HG03045 (cell line): ENCODE results near the gene AMH.
A peak's percentile ranks its signal among the peaks of the same experiment; 100 is the strongest.

ENCODE experiments used
- ATAC-seq: cut with Tn5 transposase; IDR thresholded peaks from one replicate; pipeline ENCODE4 v1.9.1; 2021; ENCODE audit warnings: mild to moderate bottlenecking, moderate library complexity; ENCODE audit not compliant: unreplicated experiment

AMH gene

GRCh38 chr19:2233601-2234280 lies 15.4 kb upstream of the AMH start:
- no peak for ATAC-seq

DNA sequence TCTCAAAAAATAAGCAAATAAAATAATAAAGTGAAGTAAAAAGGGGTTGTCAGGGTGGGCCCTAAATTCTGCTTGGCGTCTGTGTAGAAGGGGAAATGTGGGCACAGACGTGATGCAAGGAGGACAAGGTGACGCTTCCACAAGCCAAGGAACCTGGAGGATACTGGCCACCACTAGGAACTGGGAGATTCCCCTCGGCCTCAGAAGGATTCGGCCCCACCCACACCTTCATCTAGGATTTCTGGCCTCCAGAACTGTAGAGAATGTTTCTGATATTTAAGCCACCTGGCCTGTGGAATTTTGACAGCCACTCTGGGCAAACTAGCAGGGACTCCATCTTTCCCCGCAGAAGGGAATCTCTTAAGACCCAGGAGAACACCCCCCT lies 14.1 kb upstream of the AMH start:
- ATAC-seq, result no peak

GRCh38 chr19:2235381-2236063 lies 13.6 kb upstream of the AMH start:
- ATAC-seq, result peak; percentile 15

- ATAC-seq, result no peak
Measured at GRCh38 chr19:2236064-2236313, 13.1 kb upstream of the AMH start.

DNA sequence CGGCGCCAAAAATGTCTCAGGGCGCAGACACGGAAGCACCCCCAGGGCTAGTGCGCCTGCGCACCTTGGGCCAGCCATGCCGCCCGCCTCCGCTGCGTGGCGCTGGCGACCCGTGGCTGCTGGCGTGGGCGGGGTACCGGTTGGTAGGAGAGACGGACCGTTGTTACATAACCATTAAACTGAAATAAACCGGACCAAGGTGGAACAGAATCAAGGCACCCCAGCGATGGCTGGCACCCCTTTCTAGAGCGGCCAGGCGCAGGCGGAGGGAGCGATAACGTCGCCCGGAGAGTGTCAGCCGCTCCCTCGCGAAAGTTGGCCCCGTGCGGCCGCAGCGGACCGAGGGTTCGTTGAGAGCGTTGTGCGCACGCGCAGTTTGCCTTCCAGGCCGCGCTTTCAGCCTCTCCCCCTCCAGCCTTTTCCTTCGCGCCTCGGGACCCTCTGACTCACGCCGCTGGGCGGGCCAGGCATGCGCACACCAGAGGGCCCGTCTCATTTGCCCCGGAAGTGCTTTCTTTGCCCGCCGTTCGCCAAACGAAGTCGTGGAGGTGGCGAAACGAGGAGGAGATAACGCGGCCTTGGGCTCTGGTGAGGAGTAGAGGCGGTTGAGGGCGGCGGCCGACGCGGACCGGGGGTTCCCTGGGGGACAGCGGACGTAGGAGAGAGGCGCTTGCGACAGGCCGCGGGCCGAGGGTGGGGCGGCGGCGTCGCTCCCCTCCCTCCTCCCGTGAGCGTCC lies 12.6 kb upstream of the AMH start, which contains the start of the genes PLEKHJ1 and SF3A2:
Gene PLEKHJ1, minus strand, starts transcription at position 16 of the 737 bp plus-strand sequence. CDS start 81 bp downstream, outside the sequence.
Gene SF3A2, plus strand, starts transcription at position 511 of the 737 bp plus-strand sequence. CDS start 6,595 bp downstream, outside the sequence.
- peak; percentile 74 for ATAC-seq

DNA sequence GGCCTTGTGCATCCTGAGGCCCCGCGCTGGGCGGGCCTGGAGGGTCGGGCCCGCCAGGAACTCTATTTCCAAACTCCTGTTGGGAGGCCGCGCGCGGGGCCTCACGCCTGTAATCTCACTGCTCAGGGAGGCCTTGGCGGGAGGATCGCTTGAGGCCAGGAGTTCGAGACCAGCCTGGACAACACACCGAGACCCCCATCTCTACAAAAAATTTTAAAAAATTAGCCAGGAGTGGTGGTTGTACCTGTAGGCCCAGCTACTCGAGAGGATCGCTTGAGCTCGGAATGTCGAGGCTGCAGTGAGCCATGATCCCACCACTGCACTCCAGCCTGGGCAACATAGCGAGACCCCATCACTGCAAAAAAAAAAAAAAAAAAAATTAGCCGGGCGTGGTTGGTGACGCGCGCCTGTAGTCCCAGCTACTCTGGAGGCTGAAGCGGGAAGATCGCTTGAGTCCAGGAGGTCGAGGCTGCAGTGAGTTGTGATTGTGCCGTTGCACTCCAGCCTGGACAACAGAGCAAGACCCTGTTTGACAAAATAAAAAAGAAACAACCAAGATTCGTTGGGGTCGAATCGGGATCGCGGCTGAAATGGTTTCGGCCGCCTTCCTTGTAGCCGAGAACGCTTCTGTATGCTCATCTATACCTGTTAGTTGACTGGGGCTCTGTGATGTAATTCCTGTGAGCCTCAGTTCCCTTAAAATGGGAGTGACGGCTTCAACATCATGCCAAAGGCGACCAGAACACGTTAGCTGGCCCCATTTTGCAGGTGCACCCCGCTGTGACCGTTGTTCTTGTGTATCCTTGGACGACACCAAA lies 11.9 kb upstream of the AMH start:
- no peak for ATAC-seq

DNA sequence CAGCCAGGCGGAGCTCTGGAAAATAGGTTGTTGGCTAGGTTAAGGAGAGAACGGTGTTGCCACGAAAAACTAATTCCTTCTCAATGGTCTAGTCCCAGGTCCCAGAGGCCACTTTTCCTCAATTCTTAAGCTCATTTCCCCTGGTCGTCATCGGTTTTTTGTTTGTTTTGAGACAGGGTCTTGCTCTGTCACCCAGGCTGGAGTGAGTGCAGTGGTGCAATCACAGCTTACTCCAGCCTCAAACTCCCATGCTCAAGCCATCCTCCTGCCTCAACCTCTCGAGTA lies 11.3 kb upstream of the AMH start:
- ATAC-seq, result no peak

- no peak for ATAC-seq
Measured at GRCh38 chr19:2239173-2239572, 9.9 kb upstream of the AMH start.

GRCh38 chr19:2239771-2240770 lies 9.1 kb upstream of the AMH start:
- no peak for ATAC-seq

DNA sequence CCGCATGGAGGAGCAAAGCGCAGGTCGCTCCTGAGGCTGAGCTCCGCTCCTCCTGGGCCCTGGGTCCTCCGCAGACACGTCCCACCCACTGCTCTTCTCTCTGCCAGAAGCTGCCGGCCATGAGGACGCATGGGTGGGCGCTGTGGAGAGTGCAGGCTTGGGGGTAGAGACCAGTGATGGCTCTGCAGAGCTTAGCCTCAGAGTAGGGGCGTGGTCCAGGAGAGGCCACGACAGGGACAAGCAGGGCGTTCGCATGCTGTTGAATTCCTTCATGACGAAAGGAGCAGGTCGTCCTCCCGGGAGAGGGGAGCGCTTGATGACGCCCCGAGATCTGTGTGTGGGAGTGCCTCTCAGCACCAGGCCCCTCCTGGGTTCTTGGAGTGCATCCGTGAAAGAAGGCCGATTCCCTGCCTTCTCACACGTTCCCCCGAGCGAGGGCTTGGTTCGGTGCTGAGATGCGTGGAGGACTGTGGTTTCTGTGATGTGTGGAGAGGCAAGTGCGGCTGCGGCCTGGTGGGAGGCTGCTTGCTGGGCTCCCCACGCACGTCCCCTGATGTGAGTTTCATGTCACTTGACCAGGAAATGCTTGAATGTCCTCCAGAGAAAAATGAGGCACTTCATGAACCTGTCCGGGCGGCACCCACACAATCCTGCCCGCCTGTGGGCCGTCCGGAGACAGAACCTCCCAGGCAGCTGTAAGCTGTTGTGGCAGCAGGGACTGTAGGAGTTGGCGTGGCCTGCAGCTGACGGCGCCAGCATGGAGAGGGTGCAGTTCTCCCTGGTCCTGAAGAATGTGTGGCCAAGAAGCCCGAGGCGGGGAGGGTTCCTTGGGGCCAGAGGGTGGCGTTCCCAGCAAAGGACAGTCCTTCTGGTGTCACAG lies 8.0 kb upstream of the AMH start:
- ATAC-seq, result no peak

GRCh38 chr19:2242092-2242537 lies 7.0 kb upstream of the AMH start:
- no peak for ATAC-seq

GRCh38 chr19:2242816-2243215 lies 6.3 kb upstream of the AMH start:
- ATAC-seq, result no peak

DNA sequence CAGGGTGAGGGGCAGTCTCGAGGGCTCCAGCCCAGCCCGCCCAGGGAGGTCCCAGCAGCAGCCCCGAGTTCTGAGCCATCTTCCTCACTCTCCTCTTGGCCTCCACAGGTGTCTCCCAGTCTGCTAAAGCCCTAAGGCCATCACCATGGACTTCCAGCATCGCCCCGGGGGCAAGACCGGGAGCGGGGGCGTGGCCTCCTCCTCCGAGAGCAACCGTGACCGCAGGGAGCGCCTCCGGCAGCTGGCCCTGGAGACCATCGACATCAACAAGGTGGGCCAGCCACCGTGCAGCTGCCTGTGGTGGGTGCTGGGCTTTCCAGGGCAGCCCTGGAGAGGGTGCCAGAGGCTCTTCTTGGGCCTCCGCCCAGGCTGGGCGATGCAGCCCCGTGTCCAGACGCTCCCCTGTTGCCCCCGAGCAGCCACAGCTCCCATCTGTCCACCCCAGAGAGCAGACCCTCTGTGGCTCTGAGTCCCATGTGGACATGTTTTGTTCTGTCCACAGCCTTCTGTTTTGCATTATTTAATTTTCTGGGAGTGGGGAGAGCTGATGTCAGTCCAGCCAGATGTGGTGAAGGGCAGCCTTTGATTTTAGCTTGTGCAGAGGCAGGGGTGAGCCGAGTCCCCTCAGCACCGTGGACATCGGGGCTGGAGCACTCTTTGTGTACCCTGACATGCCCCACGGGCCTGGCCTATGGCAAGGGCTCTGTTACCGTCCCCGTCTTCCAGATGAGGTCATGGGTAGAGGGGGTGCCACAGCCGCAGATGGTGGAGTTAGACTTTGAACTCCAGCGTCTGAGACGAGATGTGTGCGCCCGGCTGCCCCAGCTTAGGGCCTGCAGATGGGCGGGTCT lies 5.6 kb upstream of the AMH start:
- ATAC-seq, result no peak

GRCh38 chr19:2244125-2244411 lies 5.1 kb upstream of the AMH start:
- no peak for ATAC-seq

DNA sequence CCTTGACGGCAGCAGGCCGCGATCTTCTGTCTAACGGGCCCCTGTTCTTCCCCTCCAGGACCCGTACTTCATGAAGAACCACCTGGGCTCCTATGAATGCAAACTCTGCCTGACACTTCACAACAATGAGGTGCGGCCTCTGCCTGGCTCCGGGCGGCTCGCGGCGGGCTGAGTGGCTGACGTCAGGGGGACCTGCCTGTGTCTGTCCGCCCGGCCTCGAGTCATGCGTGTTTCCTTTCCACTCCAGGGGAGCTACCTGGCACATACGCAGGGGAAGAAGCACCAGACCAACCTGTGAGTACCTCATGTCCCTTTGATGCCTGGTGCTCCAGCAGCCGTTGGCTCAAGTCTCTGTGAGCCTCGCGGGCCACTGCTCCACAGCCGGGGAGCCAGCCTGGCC lies 4.6 kb upstream of the AMH start:
- ATAC-seq, result no peak

GRCh38 chr19:2245273-2245672 lies 3.9 kb upstream of the AMH start:
- no peak for ATAC-seq

DNA sequence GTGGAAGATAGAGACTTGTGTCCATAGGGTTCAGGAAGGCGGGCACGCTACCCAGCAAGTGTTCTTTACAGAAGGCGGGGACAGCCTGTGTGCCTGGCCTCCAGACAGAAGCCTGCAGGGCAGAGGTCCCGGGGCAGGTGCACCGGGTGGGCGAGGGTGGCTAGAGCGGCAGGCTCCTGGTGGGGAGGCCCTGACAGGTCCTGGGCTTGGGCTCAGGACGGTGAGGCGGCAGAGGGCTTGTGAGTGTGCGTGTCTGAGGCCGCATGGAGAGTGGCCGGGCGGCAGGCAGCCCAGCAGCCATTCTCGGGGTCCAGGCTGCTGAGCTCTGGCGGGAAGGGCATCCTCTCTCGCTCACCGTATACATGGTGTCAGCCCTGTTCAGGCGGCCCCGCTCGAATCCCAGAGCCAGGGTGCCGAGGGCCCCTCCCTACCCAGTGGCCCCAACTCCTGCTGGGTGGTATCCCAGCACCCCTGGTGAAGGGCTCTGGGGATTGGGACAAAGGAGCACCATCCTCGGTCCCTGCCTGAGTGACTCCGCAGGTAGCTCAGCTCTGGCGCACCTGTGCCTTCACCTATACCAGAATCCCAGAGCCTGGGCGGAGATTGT lies 3.0 kb upstream of the AMH start:
- ATAC-seq, result no peak

- ATAC-seq, result no peak
Measured at GRCh38 chr19:2246801-2247361, 2.2 kb upstream of the AMH start.
